Neural cell (in vitro differentiated cells): ENCODE measurements around the gene SRRM5.

Experiments used
- CTCF ChIP-seq: fragments of 450-650 bp; IDR thresholded peaks from 2 replicates; pipeline ENCODE4 v1.5.1; 2014; ENCODE audit warnings: antibody characterized with exemption, mild to moderate bottlenecking, moderate library complexity; ENCODE audit not compliant: poor library complexity, severe bottlenecking
- EP300 ChIP-seq: fragments of 450-650 bp; conservative IDR thresholded peaks from 2 replicates; pipeline ENCODE4 v1.6.1; 2014; ENCODE audit warnings: antibody characterized with exemption, mild to moderate bottlenecking, moderate library complexity; ENCODE audit not compliant: poor library complexity, severe bottlenecking
- EZH2 ChIP-seq: fragments of 200-600, 300-800 bp; shearing (Covaris generic), sonication (generic); IDR thresholded peaks from 2 replicates; pipeline ENCODE4 v1.6.1; 2014; ENCODE audit warnings: antibody characterized with exemption, low read length, borderline replicate concordance, mild to moderate bottlenecking; ENCODE audit not compliant: insufficient read depth, poor library complexity, severe bottlenecking
- MXI1 ChIP-seq: fragments of 450-650 bp; conservative IDR thresholded peaks from 2 replicates; pipeline ENCODE4 v1.6.1; 2014; ENCODE audit warnings: antibody characterized with exemption, mild to moderate bottlenecking; ENCODE audit not compliant: poor library complexity, severe bottlenecking
- POLR2AphosphoS5 ChIP-seq: IDR thresholded peaks from 2 replicates; pipeline ENCODE4 v1.6.1; 2012
- REST ChIP-seq: IDR thresholded peaks from 2 replicates; pipeline ENCODE4 v1.6.1; 2012; ENCODE audit warnings: borderline replicate concordance
- TAF1 ChIP-seq: IDR thresholded peaks from 2 replicates; pipeline ENCODE4 v1.6.1; 2012; ENCODE audit warnings: low read depth

- no peak for TF ChIP-seq TAF1
- TF ChIP-seq CTCF: no peak
- TF ChIP-seq POLR2AphosphoS5: no peak
- TF ChIP-seq EP300: no peak
- TF ChIP-seq EZH2: no peak
- TF ChIP-seq REST: no peak
- TF ChIP-seq MXI1: no peak
Measured at GRCh38 chr19:43582495-43582894, 29.4 kb upstream of the SRRM5 start.
